Non-pigmented ciliary epithelial cell (primary cell): ENCODE measurements around the gene NECAP2.
"Not testable (repeated sequence)": the region's sequence is repeated elsewhere in the genome, so short reads cannot be mapped to it uniquely, and the experiment has no call there.

Source experiments
- DNase-seq: peaks from one replicate; pipeline ENCODE4 v3.0.0-alpha.2; 2010; ENCODE audit warnings: low read depth

The NECAP2 gene

GRCh38 chr1:16461681-16462080 lies 21.2 kb downstream of the NECAP2 start:
- no peak for DNase-seq

GRCh38 chr1:16462773-16463330 lies 22.3 kb downstream of the NECAP2 start:
- DNase-seq, result no peak

DNA sequence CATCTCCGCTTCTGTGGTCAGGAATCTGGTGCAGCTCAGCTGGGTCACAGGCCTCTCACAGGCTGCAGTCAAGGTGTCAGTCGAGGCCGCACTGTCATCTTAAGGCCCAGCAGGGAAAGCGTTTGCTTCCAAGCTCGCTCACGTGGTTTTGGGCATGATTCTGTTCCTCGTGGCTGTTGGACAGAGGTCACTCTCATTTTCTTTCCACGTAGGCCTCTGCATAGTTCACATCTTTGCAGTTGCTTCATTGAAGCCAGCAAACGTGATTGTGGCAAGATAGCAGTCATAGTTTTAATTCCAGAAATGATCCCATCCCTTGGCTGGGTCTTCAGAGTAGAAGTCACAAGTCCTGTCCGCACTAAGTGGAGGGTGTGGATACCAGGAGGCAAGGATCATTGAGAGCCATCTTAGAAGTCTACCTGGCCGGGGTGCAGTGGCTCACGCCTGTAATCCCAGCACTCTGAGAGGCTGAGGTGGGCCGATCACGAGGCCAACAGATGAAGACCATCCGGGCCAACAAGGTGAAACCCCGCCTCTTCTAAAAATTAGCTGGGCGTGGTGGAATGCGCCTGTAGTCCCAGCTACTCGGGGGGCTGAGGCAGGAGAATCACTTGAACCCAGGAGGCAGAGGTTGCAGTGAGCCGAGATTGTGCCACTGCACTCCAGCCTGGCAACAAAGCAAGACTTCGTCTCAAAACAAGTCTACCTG lies 24.5 kb downstream of the NECAP2 start:
- DNase-seq, result peak; percentile 3

- no peak for DNase-seq
These were observed 28.0 kb downstream of the NECAP2 start for GRCh38 chr1:16468558-16468957.

DNA sequence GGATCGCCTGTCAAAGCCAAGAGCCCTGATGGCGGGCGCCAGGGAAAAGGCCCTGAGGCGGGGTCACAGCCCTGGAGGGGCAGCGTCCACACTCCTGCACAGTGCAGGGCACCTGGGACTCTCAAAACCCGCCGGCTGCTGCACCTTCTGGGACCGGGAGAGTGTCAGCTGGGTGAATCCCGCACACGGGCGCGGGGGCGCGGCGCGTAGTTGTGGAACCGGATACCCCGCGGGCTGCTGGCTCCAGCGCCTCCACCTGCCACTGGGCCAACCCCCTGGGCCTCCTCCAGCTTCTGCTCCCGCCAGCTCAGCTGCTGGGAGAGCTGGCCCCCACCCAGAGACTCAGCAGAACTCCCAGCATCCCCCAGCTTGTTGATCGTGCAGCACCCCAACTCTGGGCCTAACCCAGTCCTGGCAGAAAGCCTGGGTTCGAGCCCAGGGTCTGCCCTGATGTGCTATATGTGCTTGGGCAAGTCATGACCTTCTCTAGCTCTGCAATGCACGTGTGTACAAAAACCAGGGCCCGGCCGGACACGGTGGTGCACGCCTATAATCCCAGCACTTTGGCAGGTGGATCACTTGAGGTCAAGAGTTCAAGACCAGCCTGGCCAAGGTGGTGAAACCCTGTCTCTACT lies 33.8 kb downstream of the NECAP2 start:
- no peak for DNase-seq

DNA sequence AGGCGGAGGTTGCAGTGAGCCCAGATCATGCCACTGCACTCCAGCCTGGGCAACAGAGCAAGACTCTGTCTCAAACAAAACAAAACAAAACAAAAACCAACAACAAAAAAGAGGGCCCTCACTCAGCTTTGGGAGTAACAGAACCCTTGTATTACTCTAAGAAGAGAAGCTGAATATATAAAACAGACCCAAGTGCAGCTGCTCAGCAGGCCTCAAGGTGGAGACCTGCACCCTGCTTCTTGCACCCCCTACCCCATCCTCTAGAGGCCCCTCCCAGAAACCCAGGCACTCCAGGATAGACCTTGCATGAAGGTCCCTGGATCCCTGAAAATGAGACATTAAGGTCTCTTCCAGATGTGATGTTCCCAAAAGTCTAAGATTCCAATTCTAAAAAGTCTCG lies 34.4 kb downstream of the NECAP2 start:
- DNase-seq, result not testable (repeated sequence)

- DNase-seq, result not testable (repeated sequence)
These were observed 35.5 kb downstream of the NECAP2 start for GRCh38 chr1:16475771-16476770.

- DNase-seq, result no peak
These were observed 37.6 kb downstream of the NECAP2 start for GRCh38 chr1:16478091-16478490.

DNA sequence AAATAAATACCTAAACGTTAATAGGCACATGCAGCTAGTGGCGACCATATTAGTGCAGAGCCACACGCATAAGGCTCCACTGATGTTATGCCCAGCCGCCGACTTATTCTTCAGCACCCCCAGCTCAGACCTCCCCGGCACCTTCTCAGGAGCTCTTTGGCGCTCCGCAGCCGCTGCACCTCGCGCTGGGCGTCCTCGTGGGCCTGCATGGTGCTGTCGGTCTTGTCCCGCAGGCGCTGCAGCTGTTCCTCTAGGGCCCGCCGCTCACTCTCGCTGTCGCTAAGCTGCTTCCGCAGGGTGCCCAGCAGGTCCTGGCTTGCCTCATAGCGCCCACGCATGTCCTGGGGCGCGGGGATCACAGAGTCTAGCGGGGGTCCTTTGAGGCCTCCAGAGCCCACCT lies 42.6 kb downstream of the NECAP2 start:
- DNase-seq, result not testable (repeated sequence)

GRCh38 chr1:16483639-16484500 lies 43.3 kb downstream of the NECAP2 start:
- not testable (repeated sequence) for DNase-seq

GRCh38 chr1:16484501-16484835 lies 43.9 kb downstream of the NECAP2 start:
- no peak for DNase-seq

GRCh38 chr1:16484931-16485330 lies 44.4 kb downstream of the NECAP2 start:
- no peak for DNase-seq

- not testable (repeated sequence) for DNase-seq
These were observed 45.8 kb downstream of the NECAP2 start for GRCh38 chr1:16486316-16486715.

DNA sequence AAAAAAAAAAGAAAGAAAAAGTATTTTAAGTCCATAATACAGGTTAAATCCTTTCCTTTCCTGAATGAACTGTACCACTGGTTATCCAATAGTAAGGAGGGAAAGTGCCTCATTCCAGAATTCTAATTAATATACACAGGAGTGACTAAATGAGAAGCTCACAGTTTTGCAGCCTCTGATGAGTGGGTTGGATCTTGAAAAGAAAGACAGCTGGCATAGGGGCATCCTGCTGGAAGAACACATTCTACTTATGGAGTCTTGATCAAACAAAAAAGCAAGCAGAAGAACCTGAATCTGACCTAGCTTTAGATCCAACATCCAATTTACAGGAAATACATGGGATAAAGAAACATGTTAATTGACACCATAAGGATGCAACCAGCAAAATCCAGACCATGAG lies 46.5 kb downstream of the NECAP2 start:
- not testable (repeated sequence) for DNase-seq

DNA sequence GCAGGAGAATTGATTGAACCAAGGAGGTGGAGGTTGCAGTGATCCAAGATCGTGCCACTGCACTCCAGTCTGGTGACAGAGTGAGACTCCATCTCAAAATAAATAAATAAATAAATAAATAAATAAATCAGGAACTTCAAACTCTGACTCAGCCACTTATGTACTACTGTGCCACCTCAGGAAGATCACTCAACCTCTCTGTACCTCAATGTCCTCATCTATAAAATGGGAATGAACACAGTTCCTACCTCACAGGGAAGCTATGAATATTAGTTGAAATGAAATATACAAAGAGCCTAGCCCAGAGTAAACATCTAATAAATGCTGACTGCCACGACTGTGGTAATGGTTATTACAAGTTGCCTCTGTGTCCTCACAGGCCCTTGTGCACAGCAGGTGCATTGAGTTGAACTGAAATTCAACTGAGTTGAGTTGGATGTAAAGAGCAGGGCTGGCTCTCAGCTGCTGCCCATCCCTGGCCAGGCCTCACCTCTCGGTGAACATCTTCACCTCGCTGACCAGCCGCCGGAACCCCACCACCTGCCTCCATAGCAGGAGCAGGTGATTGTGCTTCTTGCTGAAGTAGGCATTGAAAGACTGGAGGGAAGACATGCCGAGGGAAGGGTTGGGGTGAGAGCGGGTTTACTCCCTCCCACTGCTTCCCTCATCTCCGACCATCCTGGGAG lies 48.8 kb downstream of the NECAP2 start:
- DNase-seq, result not testable (repeated sequence)

DNA sequence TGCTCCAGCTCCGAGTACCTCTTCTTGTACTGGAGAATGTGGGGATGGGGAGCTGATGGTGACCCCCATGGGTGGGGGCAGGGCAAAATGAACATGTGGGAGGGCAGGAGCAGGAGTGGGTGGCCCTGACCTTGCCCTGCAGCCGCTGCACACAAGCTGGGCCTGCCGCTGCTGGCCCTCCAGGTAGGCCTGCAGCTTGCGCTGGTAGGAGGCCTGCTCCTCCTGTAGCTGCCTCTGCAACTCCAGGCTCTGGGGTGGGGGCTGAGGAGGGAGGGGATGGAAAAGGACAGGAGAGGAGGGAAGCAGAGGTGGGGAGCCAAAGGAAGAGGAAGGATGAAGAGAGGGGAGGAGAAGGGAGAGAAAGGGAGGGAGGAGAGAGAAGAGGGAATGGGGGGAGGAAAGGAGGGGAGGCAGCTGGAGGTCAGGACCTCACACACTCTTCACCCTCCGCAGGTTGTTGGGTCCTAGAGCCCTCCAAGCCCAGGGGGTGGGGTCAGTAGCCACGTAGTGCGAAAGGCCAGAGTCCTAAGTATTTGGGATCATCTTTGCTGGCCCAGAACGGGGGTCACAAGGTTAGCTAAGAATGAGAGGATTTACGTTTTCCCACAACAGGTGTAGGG lies 50.6 kb downstream of the NECAP2 start:
- DNase-seq, result no peak

- DNase-seq, result not testable (repeated sequence)
These were observed 52.4 kb downstream of the NECAP2 start for GRCh38 chr1:16492937-16493336.

DNA sequence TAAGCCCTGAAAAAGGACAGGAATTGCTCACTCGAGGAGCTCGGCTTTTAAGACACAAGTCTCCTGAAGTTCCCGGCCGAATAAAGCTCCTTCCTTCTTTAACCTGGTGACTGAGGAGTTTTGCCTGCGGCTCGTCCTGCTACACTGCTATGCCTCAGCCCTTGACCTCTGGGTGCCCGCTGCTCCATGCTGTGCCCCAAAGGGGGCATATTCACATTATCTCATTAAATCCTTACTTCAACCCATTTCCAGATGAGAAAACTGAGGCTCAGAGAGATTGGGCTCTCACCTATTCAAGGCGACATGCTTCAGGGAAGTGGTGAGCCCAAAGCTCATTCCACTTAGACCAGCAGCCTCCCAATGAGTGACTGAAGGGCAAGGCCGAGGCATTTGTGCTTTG lies 53.2 kb downstream of the NECAP2 start:
- DNase-seq, result not testable (repeated sequence)

DNA sequence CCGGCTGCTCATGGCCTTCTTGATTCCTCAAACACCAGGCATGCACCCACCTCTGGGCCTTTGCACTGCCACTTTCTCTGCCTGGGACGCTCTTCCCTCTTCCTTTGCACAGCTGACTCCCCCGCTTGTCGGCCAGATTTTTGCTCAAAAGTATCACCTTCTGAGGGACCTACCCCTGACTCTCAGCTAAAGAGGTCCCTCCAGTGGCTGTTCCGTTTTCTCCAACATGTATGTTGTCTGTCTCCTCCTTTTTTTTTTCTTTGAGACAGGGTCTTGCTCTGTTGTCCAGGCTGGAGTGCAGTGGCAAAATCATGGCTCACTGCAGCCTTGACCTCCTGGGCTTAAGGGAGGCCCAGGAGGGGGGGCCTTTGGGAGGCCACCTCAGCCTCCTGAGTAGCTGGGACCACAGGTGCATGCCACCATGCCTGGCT lies 57.0 kb downstream of the NECAP2 start:
- not testable (repeated sequence) for DNase-seq

GRCh38 chr1:16498047-16498446 lies 57.5 kb downstream of the NECAP2 start:
- DNase-seq, result not testable (repeated sequence)
